Measurements from ENCODE around the gene FMO5.
"Not testable (repeated sequence)": the region's sequence is repeated elsewhere in the genome, so short reads cannot be mapped to it uniquely, and the experiment has no call there.

Gene FMO5

DNA sequence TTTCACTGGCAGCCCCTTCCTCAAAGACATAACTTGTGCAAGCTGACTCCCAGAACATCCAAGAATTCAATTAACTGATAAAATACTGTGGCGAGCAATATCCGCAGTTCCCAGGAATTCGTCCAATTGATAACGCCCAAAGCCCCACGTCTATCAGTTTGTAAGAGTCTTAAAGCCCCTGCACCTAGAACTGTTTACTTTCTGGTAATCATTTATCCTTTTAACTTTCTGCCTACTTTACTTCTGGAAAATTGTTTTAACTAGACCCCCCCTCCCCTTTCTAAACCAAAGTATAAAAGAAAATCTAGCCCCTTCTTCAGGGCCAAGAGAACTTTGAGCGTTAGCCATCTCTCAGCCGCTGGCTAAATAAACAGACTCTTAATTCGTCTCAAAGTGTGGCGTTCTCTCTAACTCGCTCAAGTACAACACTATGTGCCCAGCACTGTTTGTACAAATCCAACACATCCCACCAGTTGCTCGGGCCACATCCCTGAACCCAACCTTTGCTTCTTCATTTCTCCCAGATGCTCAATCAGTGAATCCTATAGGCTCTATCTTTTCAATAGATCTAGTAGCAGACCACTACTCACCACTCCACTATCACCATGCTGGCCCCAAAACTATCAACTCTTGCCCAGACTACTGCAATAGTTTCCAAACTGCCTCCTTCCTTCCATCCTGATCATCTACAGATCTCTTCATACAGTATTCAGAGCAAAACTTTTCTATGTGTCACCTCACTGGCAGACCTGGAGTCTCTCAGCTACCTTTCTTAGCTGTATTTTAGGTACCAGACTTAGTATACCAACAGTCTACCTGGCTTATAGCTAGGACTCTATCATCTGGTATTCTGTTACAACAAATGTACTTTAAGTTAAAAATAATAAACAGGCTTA, 14.0 kb upstream of the FMO5 start:
- no peak for DNase-seq

DNA sequence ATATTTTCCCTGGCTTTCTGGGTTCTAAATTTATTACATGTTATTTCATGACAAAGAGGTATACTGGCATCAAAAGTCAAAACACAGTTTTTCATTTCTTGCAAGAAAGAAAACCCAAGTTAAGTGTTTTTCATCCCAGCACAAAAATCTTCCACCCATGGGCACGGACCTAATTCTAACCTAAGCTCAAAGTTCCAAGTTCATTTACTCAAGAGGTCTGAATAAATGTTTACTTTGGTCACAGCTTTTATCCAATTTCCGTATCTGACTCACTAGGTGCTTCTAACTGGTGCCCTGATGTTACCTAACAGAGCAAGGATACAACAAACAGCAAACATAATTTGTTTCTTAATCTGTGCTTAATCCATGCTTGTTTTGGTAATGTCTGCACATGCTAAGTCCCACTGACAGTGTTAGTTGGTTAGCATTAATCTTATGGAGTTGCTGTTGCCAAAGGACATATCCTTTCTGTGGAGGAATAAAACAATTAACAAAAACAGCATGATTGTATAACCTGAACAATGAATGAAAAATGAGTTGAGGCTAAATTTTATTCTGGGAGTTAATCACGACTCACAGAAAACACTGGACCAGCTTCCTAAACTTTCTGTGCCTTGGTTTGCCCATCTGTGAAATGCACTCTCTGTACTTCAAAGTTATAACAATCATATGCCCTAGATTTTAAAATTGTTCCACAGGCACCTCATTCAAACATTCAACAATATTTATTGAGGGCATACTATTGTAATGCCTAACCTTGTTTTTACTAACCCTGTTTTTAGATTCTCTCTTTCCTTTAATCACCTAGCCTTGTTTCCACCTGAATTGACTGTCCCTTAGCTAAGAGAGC, 13.1 kb upstream of the FMO5 start:
- no peak for DNase-seq

DNA sequence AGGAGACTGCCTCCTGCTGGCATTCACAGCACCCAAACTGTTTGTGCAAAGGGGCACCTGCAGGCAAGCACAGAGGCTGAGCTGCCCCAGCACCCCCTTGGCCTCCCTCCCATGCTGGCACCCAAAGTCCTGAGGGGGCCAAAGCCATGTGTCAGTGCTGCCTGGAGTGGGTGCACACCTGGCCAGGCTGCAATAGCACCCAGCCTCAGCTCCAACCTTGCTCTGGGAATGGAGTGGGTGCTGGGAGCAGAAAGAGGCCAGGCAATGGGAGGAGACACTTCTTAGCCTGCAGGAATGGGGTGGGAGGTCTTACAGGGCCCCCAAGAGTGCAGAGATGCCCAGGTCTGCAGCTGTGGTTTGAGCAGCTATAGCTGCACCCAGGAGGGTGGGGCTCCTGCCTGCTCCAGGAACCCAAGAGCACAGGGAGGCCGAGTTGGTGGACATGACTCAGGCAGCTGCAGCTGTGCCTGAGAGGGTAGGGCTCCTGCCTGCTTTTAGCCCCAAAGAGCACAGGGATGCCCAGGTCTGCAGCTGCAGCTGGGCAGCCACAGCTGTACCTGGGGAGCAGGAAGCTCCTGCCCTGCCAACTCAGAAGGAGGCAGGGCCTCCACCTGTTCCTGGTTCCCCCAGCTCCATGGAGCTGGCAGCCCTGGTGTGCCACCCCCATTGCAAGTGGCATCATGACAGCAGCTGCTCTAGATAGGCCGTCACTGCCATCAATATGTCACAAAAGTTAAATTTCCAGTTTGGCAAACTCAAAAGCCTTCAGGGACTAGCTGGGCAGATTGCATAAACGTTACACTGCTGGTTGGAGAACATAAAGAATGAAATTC, 12.0 kb upstream of the FMO5 start:
- DNase-seq: no peak

DNA sequence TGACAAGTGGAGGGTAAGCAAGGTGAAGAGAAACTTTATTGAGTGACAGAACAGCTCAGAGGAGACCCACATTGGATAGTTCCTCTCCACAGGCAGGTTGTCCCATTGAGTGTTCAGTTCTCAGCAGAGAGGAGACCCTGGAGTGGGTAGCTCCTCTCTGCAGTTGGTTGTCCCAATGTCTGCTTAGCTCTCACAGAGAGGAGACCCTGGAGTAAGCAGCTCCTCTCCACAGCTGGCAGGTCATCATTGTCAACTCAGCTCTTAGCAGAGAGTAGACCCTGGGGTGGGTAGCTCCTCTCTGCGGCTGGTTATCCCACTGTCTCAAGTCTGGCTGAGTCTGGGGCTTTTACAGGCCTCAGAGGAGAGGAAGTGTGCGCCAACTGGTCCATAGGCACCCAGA, 11.3 kb upstream of the FMO5 start:
- no peak for DNase-seq

DNA sequence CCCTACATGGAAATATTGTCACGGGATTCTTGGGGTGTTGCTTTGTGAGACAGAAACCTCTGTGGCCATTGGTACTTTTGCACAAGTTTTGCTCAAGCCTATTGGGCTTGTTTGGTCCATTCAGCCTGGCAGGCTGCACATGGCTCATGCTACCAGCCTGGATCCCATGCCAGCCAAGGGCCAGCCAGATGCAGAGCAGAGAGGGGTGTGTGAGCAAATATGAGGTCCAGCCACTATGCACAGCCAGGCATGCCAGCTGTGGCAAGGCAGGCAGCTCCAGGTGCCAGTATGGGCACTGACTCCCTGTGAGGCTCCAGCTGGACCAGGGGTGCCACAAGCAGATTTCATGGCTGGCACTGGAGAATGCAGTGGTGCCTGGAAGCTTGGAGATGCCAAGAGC, 10.7 kb upstream of the FMO5 start:
- DNase-seq: no peak

DNA sequence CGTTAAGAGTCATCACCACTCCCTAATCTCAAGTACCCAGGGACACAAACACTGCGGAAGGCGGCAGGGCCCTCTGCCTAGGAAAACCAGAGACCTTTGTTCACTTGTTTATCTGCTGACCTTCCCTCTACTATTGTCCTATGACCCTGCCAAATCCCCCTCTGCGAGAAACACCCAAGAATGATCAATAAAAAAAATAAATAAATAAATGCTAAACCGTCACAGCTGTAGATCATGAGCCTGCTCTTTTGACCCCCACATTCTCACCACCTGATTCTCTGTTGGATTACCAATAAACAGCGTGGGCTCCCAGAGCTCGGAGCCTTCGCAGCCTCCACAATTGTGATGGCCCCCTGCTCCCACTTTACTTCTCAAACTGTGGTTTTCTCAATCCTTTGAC, 8.8 kb upstream of the FMO5 start:
- not testable (repeated sequence) for DNase-seq

DNA sequence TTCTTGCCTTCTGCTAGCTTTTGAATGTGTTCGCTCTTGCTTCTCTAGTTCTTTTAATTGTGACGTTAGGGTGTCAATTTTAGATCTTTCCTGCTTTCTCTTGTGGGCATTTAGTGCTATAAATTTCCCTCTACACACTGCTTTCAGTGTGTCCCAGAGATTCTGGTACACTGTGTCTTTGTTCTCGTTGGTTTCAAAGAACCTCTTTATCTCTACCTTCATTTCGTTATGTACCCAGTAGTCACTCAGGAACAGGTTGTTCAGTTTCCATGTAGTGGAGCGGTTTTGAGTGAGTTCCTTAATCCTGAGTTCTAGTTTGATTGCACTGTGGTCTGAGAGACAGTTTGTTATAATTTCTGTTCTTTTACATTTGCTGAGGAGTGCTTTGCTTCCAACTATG, 5.9 kb upstream of the FMO5 start:
- DNase-seq: not testable (repeated sequence)

DNA sequence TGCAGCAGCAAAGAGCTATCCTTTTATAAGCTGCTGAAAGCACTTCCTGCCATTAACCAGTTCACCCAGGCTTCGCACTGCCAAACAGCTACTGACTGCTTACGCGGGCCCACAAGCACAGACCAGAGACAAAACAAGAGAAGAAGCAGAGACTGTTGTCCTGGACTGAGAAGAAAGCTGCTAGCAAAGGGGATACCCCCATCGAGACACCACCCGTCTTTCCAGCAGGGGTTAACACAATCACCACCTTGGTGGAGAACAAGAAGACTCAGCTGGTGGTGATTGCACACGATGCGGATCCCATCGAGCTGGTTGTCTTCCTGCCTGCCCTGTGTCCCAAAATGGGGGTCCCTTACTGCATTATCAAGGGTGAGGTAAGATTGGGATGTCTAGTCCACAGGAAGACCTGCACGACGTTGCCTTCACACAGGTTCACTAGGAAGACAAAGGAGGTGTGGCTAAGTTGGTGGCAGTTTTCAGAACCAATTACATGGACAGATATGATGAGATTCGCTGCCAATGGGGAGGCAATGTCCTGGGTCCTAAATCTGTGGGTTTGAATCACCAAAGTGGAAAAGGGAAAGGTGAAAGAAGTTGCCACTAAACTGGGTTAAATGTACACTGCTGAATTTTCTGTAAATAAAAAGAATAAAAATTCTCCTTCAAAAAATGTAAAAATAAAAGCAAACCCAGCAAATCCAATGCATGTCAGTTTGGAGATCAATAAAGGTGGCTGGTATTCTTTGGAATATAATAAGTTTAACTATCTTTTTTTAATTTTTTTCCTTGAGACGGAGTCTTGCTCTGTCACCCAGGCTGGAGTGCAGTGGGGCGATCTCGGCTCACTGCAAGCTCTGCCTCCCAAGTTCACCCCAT, 1.2 kb downstream of the FMO5 start:
- no peak for DNase-seq

DNA sequence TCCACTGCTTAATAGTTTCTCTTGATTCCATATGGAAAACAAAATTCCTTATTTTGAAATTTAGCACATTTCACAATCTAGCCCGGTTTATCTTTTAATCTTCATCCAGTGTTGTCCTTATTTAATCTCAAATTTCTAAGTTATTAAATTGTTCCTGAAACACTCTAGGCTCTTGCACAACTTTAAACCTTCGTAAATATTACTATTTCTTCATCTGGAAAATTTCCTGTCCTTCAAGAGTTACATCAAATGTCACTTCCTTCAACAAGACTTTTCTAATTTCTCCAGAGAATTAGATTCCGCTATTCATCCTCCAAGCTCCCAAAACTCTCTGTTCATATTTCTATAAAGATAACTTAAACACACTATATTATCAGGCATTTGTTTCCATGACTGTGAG, 6.5 kb downstream of the FMO5 start:
- no peak for DNase-seq

DNA sequence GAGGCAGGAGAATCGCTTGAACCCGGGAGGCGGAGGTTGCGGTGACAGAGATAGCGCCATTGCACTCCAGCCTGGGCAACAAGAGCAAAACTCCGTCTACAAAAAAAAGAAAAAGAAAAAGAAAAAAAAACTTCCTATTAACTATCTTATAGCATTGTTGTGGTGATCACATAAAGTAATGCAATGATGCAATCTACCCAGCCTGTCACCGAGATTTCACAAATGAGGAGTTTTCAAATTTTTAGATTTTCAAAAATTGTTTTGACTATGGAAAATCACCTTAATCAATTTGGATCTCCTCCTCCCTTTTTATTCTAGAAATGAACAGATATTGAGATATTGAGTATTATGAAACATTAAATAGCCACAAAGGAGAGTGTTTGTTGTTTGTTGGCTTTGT, 8.0 kb downstream of the FMO5 start:
- DNase-seq: no peak

DNA sequence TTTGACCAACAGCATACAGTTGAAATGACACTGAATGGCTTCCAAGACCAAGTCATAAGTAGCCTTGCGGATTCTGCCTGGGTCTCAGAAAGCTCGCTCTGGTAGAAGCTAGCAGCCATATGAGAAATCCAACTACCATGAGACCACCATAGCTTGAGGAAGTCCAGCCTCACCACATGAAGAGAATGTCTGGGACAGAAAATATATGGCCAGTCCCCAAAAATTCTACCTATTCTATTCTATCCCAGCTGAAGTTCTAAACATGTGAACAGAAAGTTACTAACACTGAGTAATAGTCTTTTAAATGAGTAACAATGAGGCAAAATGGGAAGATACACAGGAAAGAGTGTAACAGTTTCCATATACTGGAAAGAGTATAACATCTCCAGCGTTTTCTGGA, 9.0 kb downstream of the FMO5 start:
- no peak for DNase-seq

DNA sequence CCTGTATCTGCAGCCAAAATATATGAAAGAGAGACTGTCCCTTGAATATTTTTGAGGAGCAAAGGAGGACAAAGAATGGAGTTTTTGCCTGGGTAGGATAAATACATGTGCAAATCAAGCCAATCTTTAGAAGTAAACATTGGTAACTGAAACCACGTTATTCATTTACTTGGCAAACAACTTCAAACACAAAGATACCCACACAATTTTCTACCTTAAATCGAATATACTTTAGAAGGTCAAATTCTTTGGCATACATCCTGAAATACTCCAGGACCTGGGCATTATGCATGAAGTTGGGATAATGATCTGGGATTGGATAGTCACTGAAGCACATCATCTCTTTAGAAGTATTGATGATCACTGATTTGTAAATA, 9.6 kb downstream of the FMO5 start:
- no peak for DNase-seq

DNA sequence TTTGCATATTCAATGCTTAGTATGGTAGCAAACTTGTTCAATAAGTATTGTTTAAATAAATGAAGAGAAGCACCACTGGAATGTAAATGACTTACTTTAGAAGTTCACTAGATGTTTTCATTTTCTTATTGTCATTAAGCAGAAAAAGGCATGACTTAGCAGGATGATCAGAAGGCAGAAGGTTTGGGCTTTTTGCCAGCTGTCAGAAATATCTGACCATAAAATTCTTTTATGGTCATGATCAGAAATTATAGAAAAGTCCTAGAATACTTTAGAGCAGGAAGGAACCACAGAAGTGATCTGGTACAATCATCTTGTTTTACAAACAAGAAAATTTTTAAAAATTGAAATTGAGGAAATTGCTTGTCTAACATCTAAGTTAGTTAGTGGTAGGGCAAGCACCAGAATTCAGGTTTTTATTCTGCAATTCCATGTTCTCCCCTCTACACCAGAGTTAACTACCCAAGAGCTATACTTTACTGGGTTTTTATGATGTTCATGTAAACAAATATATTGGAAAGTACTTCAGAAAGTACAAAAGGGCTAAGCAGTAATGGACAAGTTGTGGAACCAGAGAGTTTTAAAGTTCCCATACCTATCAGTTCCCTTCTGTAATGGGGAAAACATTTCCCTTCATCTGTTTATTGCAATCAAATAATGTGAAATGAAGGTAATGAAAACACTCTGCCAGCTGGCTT, 10.1 kb downstream of the FMO5 start:
- DNase-seq: no peak

DNA sequence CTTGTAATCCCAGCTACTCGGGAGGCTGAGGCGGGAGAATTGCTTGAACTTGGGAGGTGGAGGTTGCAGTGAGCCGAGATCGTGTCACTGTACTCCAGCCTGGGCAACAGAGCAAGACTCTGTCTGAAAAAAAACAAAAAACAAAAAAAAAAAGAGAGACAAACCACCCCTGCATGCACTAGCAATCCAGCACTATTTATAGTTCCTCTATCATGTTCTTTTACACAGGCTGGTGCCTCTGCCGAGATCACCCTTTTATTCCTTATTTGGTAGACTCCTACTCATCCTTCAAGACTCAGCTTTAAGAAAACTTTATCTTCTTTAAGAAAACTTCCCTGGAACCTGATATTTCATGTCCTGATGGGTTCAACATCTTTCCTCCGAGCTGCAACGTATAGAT, 10.8 kb downstream of the FMO5 start:
- no peak for DNase-seq

DNA sequence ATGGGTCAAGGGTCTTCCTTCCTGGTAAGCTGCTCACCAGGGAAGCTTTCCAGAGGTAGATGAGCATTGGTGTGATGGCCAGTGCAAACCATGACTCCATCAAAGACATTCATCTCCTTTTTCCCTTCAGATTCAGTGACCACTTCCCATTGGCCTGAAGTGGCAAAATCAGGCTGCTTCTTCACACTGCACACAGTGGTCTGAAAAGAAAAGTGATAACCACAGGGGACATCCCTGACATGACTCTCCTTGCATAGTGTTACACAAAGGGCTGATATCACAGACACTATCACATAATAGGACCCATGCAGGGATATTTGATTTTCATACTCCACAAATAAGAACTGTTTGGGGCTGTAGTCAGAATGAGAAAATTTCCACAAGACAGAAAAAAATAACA, 11.9 kb downstream of the FMO5 start:
- DNase-seq: no peak

DNA sequence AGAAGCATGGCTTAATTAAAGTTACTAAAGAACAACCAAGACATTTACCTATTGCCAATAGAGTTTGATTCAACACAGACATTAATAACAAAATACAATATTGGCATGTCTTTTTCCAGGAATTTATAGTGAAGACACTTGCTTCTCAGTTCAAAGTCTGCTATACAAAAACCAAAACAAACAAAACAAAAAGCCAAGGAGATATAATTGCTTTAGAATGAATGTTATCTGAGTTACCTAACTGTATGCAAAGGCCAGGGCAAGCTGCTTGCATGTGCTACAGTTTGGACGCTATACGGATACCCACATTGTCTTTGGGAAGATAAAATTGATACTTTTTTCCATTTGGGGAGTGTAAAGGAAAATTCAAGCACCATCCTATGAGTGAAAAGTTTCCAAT, 13.6 kb downstream of the FMO5 start:
- no peak for DNase-seq

DNA sequence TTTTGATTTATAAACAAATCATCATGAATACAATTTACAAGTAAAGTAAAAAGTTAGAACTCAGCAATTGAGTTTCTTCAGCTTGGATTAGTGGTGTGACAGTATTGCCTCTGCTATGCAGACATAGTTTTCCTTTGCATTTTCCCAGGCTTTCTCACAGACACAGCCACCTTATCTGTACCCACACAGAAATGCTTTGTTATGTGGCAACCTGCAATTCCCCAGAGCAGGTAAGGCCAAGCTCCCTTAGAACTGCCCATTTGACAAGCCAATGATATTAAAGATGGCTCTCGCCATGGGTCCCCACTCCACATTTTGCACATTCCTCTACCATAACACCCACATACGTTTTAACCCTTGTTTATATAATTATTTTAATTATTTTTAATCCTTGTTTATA, 14.2 kb downstream of the FMO5 start:
- DNase-seq: no peak

DNA sequence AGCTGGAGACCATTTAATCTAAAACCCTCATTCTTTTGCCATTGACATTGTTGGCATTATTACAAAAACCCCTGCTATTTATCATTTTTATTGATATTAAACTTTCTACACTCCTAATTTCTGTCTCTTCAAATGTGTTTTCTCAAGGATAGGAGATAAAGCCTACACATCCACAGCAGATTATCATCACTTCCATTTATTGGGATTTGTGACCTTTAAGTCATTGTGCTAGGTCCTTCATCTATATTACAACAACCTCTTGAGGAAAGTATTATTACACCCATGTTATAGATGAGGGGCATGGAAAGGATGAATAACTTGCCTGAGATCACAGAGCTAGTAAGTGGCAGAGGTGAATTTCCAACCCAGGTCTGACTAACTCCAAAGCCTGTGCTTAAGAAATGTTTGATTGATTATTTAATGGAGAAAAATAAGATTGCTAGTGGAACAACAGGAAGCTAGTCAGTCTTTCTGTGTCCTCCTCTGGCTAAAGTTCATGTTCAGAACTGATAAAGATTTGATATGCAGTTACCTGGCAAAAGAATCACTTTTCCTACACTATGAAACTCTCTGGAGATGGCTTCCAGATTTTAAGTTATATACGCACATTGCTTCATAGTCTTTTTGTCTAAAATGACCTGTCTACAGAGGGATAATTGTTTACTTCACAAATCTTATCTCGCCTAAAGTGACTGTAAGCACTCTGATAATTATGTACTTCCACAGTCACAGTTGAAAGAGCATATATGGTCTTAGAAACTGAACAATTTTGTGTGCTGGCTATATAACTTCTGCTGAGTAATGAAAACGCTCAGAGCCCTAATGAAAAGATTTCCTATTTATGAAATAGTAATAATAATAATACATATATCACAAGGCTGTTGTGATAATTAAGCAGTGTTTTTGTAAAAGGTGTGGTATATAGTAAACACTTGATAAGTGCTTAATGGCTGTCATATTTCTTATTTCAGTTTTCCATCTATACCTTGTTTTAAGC, 15.0 kb downstream of the FMO5 start:
- DNase-seq: no peak

DNA sequence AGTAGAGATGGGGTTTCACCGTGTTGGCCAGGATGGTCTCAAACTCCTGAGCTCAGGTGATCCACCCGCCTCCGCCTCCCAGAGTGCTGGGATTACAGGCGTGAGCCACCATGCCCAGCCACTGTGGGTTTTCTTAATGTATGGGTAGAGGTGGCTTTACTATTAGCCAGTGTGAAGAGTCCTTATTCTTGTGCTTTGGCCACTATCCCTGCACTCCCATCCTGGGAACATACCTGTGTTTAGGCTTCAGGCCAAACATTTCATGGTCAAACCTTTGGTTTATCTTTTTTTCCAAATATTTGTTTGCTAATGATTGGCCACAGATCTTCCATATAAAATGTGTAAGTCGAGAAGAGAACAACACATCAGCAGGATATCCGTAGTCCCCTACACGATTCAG, 16.5 kb downstream of the FMO5 start:
- DNase-seq: no peak

DNA sequence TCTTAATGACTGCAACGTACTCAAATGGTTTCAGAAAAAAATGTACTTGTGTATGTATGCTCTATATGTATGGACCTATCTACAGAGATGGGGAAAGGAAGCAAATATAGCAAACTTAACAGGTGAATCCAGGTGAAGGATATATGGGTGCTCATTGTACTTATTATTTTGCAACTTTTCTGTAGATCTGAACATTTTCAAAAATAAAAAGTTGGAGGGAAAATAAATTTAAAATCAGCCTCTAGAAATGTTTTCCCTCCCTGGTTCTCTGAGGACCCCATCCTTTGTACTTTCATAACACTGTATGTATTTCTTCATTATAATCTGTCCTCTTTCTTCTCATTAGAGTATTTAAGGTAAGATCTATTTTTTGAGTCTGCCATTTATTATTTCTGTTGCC, 17.9 kb downstream of the FMO5 start:
- DNase-seq: no peak

Measured in stimulated activated CD4-positive, alpha-beta T cell treated with anti-CD3 and anti-CD28 coated beads, Interleukin-4, amount 100 ng/mL, for 4 hours (primary cell).